ENCODE data around the gene MYPOP. TPM values are rescaled to one million over a fixed set of nuclear protein-coding genes. Genes with fewer than 3 reads are reported as not detected.
A peak's percentile ranks its signal among the peaks of the same experiment; 100 is the strongest.

Gene MYPOP
- total RNA-seq (2014; rRNA removed) = 5.4 and 12.0 TPM in 2 replicates
- percentile 52 among the genes with signal in this experiment for Bru-seq, nascent RNA
- percentile 66 among the genes with signal in this experiment for BruChase-seq, experiment 1, labeled RNA remaining after a 6-hour chase
- percentile 59 among the genes with signal in this experiment for BruChase-seq, experiment 2, labeled RNA remaining after a 2-hour chase
- long read RNA-seq, partial matches to known transcripts = 9 of 10 reads
- long read RNA-seq, other reads (novel, unspliced or antisense) = 1 of 10 reads

GRCh38 chr19:45901912-45902650 lies at the start of gene MYPOP:
TSS of gene MYPOP (minus strand) at chr19:45902613. CDS start at chr19:45901773, 840 bp downstream.
- peaks cover 11% of the 10 kb centered on the region for H3K4me1 ChIP-seq (ENCODE audit: insufficient read depth, low read length)
- no peaks in the 10 kb centered on the region for H3K27me3 ChIP-seq (ENCODE audit: low read length)
- POLR2A ChIA-PET (ENCODE audit: unreplicated experiment) = interaction anchor here (0.6 to 0.7 kb wide), 3 partner anchors 54 to 433 kb away, joined by 3 to 10 read pairs (median 4); no protein-coding TSS in a partner anchor
- peaks cover 10% of the 10 kb centered on the region; the same call in 1 of the 2 replicates for H3K79me2 ChIP-seq (ENCODE audit: low read length)
- CTCF ChIA-PET = no interaction called here
- H3K9me3 ChIP-seq (ENCODE audit: low read length) = no peaks in the 10 kb centered on the region
- peak within 1 kb of the TSS; percentile 93 for H3K4me2 ChIP-seq (ENCODE audit: low read length)
- H3F3A ChIP-seq (ENCODE audit: low read length, unreplicated experiment) = no peaks in the 10 kb centered on the region
- no peaks in the 10 kb centered on the region for H3K9me2 ChIP-seq (replicated peaks; ENCODE audit: low read length)
- TF ChIP-seq EZH2phosphoT487 (IDR thresholded peaks at IDR 0.05; ENCODE audit: borderline replicate concordance, low read length) (no peak), CTCF (conservative IDR thresholded peaks at IDR 0.05; ENCODE audit: low read depth, low read length) (no peak), EZH2 (IDR thresholded peaks at IDR 0.05; ENCODE audit: low read length, unreplicated experiment) (no peak)
- no peaks in the 10 kb centered on the region for H4K20me1 ChIP-seq (ENCODE audit: low read length)
- ATAC-seq = no peak
- peak within 1 kb of the TSS; percentile 90 for H2AFZ ChIP-seq (ENCODE audit: low read length)
- DNase-seq = no peak
- no peak within 1 kb of the TSS for H3K27ac ChIP-seq (ENCODE audit: low read length)
- BruUV-seq (replicated peaks) = TSS peak; percentile 33
- peak within 1 kb of the TSS; percentile 72 for H3K9ac ChIP-seq (ENCODE audit: low read length)
- H3K4me3 ChIP-seq (ENCODE audit: low read length) = peak within 1 kb of the TSS; percentile 85
- no peaks in the 10 kb centered on the region for H3K36me3 ChIP-seq (ENCODE audit: low read depth, low read length)
- intact Hi-C loops (cut with micrococcal nuclease) = loop anchor here (2.0 kb wide), 1 partner anchor 25 kb away; no protein-coding TSS in a partner anchor

GRCh38 chr19:45947926-45948325 lies 45.5 kb upstream of the MYPOP start:
- Histone ChIP-seq H3K9me2 (replicated peaks; ENCODE audit: low read length) (no peaks in the 10 kb centered on the region), H4K20me1 (ENCODE audit: low read length) (no peaks in the 10 kb centered on the region), H3K79me2 (ENCODE audit: low read length) (no peaks in the 10 kb centered on the region), H3F3A (ENCODE audit: low read length, unreplicated experiment) (no peaks in the 10 kb centered on the region), H3K27ac (ENCODE audit: low read length) (no peak overlapping the region), H3K4me1 (ENCODE audit: insufficient read depth, low read length) (no peaks in the 10 kb centered on the region), H3K9me3 (ENCODE audit: low read length) (no peaks in the 10 kb centered on the region), H3K36me3 (ENCODE audit: low read depth, low read length) (no peaks in the 10 kb centered on the region), H3K4me2 (ENCODE audit: low read length) (no peak overlapping the region), H3K9ac (ENCODE audit: low read length) (no peak overlapping the region), H3K4me3 (ENCODE audit: low read length) (no peak overlapping the region), H3K27me3 (ENCODE audit: low read length) (no peaks in the 10 kb centered on the region), H2AFZ (ENCODE audit: low read length) (no peak overlapping the region)
- ChIA-PET POLR2A (ENCODE audit: unreplicated experiment) (no interaction called here), CTCF (no interaction called here)
- TF ChIP-seq CTCF (conservative IDR thresholded peaks at IDR 0.05; ENCODE audit: low read depth, low read length) (no peak), EZH2 (IDR thresholded peaks at IDR 0.05; ENCODE audit: low read length, unreplicated experiment) (no peak), EZH2phosphoT487 (IDR thresholded peaks at IDR 0.05; ENCODE audit: borderline replicate concordance, low read length) (no peak)
- intact Hi-C loops (cut with micrococcal nuclease) = no loop called here
- BruUV-seq (replicated peaks) = no TSS peak
- DNase-seq (peak; percentile 30), ATAC-seq (no peak)

- POLR2A ChIA-PET (ENCODE audit: unreplicated experiment) = no interaction called here
- no peak overlapping the region for H2AFZ ChIP-seq (ENCODE audit: low read length)
- no peaks in the 10 kb centered on the region for H3K9me2 ChIP-seq (replicated peaks; ENCODE audit: low read length)
- H3K4me1 ChIP-seq (ENCODE audit: insufficient read depth, low read length) = no peaks in the 10 kb centered on the region
- H3K4me2 ChIP-seq (ENCODE audit: low read length) = no peak overlapping the region
- CTCF ChIA-PET = no interaction called here
- no peak overlapping the region for H3K9ac ChIP-seq (ENCODE audit: low read length)
- TF ChIP-seq EZH2phosphoT487 (IDR thresholded peaks at IDR 0.05; ENCODE audit: borderline replicate concordance, low read length) (no peak), CTCF (conservative IDR thresholded peaks at IDR 0.05; ENCODE audit: low read depth, low read length) (no peak), EZH2 (IDR thresholded peaks at IDR 0.05; ENCODE audit: low read length, unreplicated experiment) (no peak)
- H3K27ac ChIP-seq (ENCODE audit: low read length) = no peak overlapping the region
- no TSS peak for BruUV-seq (replicated peaks)
- no peaks in the 10 kb centered on the region for H3K79me2 ChIP-seq (ENCODE audit: low read length)
- no peaks in the 10 kb centered on the region for H3F3A ChIP-seq (ENCODE audit: low read length, unreplicated experiment)
- H4K20me1 ChIP-seq (ENCODE audit: low read length) = no peaks in the 10 kb centered on the region
- ATAC-seq (no peak), DNase-seq (no peak)
- H3K36me3 ChIP-seq (ENCODE audit: low read depth, low read length) = no peaks in the 10 kb centered on the region
- no peaks in the 10 kb centered on the region for H3K27me3 ChIP-seq (ENCODE audit: low read length)
- no peaks in the 10 kb centered on the region for H3K9me3 ChIP-seq (ENCODE audit: low read length)
- intact Hi-C loops (cut with micrococcal nuclease) = no loop called here
- H3K4me3 ChIP-seq (ENCODE audit: low read length) = no peak overlapping the region
Observed at GRCh38 chr19:45940515-45940805, 38.0 kb upstream of the MYPOP start.
